GM12878 (cell line): Measurements from ENCODE around the gene DIPK1A.

Experiments
- BRCA1 ChIP-seq: IDR thresholded peaks from 2 replicates; pipeline ENCODE4 v1.6.1; 2011; ENCODE audit warnings: low read depth, low read length, improper control_type of control experiment
- POLR2A ChIP-seq: IDR thresholded peaks from 2 replicates; pipeline ENCODE4 v1.6.1; 2011; ENCODE audit warnings: low read depth, mild to moderate bottlenecking, low read length
- POLR2AphosphoS5 ChIP-seq: IDR thresholded peaks from 2 replicates; pipeline ENCODE4 v1.6.1; 2011; ENCODE audit warnings: mild to moderate bottlenecking, low read length, inconsistent platforms
- SIN3A ChIP-seq: IDR thresholded peaks from 2 replicates; pipeline ENCODE4 v1.6.1; 2012; ENCODE audit warnings: low read depth, low read length, improper control_type of control experiment
- SMC3 ChIP-seq: IDR thresholded peaks from 2 replicates; pipeline ENCODE4 v1.6.1; 2011; ENCODE audit warnings: low read length, improper control_type of control experiment, borderline replicate concordance
- SUZ12 ChIP-seq: fragments of 200-600 bp; sonication (generic); IDR thresholded peaks from one replicate; pipeline ENCODE4 v1.6.1; 2018; ENCODE audit warnings: antibody characterized with exemption, mild to moderate bottlenecking; ENCODE audit not compliant: unreplicated experiment
- YBX1 ChIP-seq: fragments of 450-650 bp; IDR thresholded peaks from 2 replicates; pipeline ENCODE4 v1.6.1; 2016; ENCODE audit warnings: antibody characterized with exemption
- TF ChIP-seq, protein P1 (sequence below): IDR thresholded peaks from 2 replicates; pipeline ENCODE4 v1.6.1; 2012; ENCODE audit warnings: low read depth, low read length, improper control_type of control experiment
- TF ChIP-seq, protein P2 (sequence below), 3 experiments: IDR thresholded peaks in 2 of 3; conservative IDR thresholded peaks in 1 of 3; 2 replicates each; pipeline ENCODE4 v1.5.1; 2011; ENCODE audit warnings: low read depth in 3 of 3, low read length in 3 of 3, mild to moderate bottlenecking in 3 of 3, control low read depth in 2 of 3, moderate library complexity in 2 of 3, inconsistent platforms in 1 of 3, mixed read lengths in 1 of 3; ENCODE audit not compliant: control insufficient read depth in 2 of 3, insufficient read depth in 1 of 3; ENCODE audit errors: extremely low read depth in 1 of 3
- TF ChIP-seq, protein P3 (sequence below): IDR thresholded peaks from 2 replicates; pipeline ENCODE4 v1.6.1; 2011; ENCODE audit warnings: low read depth, low read length, improper control_type of control experiment, borderline replicate concordance

DNA sequence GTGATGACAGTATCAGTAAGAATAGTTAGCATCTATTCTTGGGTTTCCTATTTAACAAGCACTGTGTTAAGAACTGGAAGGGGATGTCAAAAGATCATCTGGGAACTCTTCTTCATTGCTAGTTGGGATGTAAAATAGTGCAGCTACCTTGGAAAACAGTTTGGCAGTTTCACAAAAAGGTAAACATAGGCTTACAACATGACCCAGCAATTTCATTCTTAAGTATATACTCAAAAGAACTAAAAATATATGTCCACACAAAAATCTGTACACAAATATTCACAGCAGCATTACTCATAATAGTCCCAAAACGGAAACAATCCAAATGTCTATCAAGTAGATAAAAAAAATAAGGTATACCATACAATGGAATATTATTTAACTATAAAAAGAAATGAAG lies 45.7 kb downstream of the DIPK1A start:
- no peak for TF ChIP-seq BRCA1
- TF ChIP-seq SMC3: no peak
- no peak for TF ChIP-seq POLR2AphosphoS5
- TF ChIP-seq SIN3A: no peak
- no peak for TF ChIP-seq POLR2A
- TF ChIP-seq SUZ12: no peak
- TF ChIP-seq, protein P1, sequence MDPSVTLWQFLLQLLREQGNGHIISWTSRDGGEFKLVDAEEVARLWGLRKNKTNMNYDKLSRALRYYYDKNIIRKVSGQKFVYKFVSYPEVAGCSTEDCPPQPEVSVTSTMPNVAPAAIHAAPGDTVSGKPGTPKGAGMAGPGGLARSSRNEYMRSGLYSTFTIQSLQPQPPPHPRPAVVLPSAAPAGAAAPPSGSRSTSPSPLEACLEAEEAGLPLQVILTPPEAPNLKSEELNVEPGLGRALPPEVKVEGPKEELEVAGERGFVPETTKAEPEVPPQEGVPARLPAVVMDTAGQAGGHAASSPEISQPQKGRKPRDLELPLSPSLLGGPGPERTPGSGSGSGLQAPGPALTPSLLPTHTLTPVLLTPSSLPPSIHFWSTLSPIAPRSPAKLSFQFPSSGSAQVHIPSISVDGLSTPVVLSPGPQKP: no peak
- TF ChIP-seq, protein P2, sequence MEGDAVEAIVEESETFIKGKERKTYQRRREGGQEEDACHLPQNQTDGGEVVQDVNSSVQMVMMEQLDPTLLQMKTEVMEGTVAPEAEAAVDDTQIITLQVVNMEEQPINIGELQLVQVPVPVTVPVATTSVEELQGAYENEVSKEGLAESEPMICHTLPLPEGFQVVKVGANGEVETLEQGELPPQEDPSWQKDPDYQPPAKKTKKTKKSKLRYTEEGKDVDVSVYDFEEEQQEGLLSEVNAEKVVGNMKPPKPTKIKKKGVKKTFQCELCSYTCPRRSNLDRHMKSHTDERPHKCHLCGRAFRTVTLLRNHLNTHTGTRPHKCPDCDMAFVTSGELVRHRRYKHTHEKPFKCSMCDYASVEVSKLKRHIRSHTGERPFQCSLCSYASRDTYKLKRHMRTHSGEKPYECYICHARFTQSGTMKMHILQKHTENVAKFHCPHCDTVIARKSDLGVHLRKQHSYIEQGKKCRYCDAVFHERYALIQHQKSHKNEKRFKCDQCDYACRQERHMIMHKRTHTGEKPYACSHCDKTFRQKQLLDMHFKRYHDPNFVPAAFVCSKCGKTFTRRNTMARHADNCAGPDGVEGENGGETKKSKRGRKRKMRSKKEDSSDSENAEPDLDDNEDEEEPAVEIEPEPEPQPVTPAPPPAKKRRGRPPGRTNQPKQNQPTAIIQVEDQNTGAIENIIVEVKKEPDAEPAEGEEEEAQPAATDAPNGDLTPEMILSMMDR (IDR thresholded peaks at IDR 0.05 in 2 of 3, conservative IDR thresholded peaks at IDR 0.05 in 1 of 3; ENCODE audit: control insufficient read depth in 2 of 3, extremely low read depth in 1 of 3, insufficient read depth in 1 of 3, low read depth in 3 of 3, low read length in 3 of 3): no peak
- no peak for TF ChIP-seq YBX1
- TF ChIP-seq, protein P3, sequence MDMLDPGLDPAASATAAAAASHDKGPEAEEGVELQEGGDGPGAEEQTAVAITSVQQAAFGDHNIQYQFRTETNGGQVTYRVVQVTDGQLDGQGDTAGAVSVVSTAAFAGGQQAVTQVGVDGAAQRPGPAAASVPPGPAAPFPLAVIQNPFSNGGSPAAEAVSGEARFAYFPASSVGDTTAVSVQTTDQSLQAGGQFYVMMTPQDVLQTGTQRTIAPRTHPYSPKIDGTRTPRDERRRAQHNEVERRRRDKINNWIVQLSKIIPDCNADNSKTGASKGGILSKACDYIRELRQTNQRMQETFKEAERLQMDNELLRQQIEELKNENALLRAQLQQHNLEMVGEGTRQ: no peak
